GM12801 (cell line): ENCODE results near the gene ASPN.

ENCODE experiments used
- CTCF ChIP-seq: IDR thresholded peaks from one replicate; pipeline ENCODE4 v1.5.1; 2011; ENCODE audit warnings: control low read depth; ENCODE audit not compliant: insufficient read length; ENCODE audit errors: extremely low read depth

ASPN gene

GRCh38 chr9:92506184-92506857 is 24.0 kb upstream of the ASPN start:
- no peak for TF ChIP-seq CTCF

GRCh38 chr9:92504881-92505280 is 22.6 kb upstream of the ASPN start:
- TF ChIP-seq CTCF, result no peak

GRCh38 chr9:92503156-92503555 is 20.9 kb upstream of the ASPN start:
- no peak for TF ChIP-seq CTCF

GRCh38 chr9:92501671-92502393 is 19.5 kb upstream of the ASPN start:
- TF ChIP-seq CTCF, result no peak

GRCh38 chr9:92500725-92501124 is 18.4 kb upstream of the ASPN start:
- no peak for TF ChIP-seq CTCF

- no peak for TF ChIP-seq CTCF
These were observed 17.4 kb upstream of the ASPN start for GRCh38 chr9:92499701-92500100.

- TF ChIP-seq CTCF, result no peak
These were observed 14.3 kb upstream of the ASPN start for GRCh38 chr9:92496396-92497176.
